Measurements from ENCODE around the gene SOCS3.
"Not testable (repeated sequence)": the region's sequence is repeated elsewhere in the genome, so short reads cannot be mapped to it uniquely, and the experiment has no call there.

The SOCS3 gene

DNA sequence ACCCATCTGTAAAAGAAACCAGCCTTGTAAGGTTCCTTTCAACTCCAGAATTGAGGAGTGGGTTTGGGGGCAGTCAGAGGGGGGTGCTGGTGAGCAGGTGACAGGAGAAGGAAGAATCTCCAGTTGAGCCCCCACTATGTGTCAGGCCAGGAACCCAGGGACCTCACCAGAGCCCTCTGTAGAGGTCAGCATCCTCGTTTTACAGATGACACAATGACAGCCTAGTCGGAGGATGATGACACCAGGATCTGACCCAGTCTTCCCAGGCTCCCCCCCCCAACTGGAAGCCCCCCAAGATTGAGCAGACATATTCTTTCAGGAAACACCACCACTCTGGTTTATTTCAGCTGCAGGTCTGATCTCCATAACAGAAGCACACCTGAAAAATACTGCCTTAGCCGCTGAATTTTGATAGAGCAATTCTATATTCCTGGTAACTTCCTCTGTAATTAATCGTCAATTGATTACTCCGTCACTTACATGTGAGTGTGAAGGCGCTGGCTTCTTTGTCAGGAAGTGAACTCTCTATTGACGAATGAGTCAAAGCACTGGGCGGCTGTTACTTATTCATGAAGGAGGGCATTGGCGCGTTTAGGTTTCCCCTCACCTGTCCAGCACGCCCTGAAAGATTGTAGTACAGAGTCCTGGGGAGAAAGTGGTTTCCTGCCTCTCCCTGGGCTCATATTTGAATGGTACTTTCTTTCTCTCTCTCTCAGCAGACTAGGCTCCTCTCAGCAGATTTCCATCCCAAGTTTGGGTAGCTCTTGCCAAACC is 21.2 kb downstream of the SOCS3 start:
- TF ChIP-seq SPI1 (IDR thresholded peaks at IDR 0.05; ENCODE audit: low read depth, low read length) (0 out of 2 replicates have a peak, but pooled peaks have one; percentile 1), POLR2A (IDR thresholded peaks at IDR 0.05; ENCODE audit: low read depth, low read length) (no peak)
- FAIRE-seq (peak; percentile 65), DNase-seq (ENCODE audit: insufficient read length, low spot score) (no peak)

DNA sequence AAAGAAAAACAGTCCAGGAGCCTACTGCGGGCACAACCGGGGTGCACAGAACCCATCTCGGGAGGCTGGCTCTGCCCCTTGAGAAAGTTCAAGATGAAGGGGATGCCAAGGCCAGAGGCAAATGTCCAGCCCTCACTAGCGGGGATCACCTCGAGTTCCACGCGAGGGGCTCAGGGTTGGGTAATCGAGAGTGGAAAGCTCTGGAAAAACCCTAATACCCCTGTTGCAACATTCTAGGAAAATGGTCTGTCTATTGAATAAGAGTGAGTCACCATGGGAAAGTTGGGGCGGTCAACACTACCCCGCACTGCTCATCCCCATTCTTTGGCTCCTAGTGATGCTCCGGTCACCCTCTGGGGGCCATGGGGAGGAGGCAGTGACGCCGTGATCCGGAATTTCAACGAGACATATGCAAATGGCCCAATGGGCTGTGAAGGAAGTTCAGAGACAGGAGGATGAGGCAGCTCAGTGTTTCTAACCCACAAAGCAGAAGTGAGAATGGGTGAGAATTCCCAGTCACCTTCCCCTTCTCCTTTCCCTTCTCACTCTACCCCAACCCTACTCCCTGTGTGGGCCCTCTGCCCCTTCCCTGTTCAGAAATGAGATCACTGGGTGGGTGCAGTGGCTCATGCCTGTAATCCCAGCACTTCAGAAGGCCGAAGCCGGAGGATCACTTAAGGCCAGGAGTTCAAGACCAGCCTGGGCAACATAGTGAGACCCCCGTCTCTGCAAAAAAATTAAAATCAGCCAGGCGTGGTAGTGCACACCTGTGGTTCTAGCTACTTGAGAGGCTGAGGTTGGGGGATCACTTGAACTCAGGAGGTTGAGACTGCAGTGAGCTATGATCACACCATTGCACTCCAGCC is 22.4 kb downstream of the SOCS3 start:
- DNase-seq (ENCODE audit: insufficient read length, low spot score) (no peak), FAIRE-seq (peak; percentile 95)

DNA sequence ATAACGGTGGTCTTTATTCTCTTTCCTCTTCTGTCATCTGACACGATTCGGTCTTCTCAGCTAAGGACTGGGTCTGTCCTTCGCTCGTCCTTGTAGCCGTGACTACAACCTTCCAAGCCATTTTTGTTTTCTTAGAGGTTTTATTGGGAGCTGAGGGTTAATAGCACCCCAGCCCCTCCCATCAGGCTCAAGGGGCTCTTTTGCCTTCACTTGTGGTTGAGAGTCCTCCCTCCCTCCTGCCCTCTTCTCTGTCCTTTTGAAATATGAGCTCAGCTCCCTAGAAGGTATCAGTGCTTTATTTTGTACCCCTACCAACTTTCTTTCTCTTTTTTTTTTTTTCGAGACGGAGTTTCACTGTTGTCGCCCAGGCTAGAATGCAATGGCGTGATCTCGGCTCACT is 24.7 kb downstream of the SOCS3 start:
- no peak for DNase-seq (ENCODE audit: insufficient read length, low spot score)
- FAIRE-seq, result no peak
- no peak for TF ChIP-seq TAF1 (IDR thresholded peaks at IDR 0.05; ENCODE audit: low read depth, low read length)
- TF ChIP-seq PAX5 (IDR thresholded peaks at IDR 0.05; ENCODE audit: insufficient read depth, low read length, severe bottlenecking), result no peak
- TF ChIP-seq POLR2A (IDR thresholded peaks at IDR 0.05; ENCODE audit: low read depth, low read length), result no peak
- TF ChIP-seq POLR2AphosphoS5 (IDR thresholded peaks at IDR 0.05; ENCODE audit: low read depth, low read length), result no peak
- no peak for TF ChIP-seq SPI1 (IDR thresholded peaks at IDR 0.05; ENCODE audit: low read depth, low read length)
- TF ChIP-seq POU2F2 (IDR thresholded peaks at IDR 0.05; ENCODE audit: low read depth, low read length), result no peak

More for the DNA sequence above, 22.4 kb downstream of the SOCS3 start:
- TF ChIP-seq PAX5 (IDR thresholded peaks at IDR 0.05; ENCODE audit: insufficient read depth, low read length, severe bottlenecking) (peak; percentile 44), SPI1 (IDR thresholded peaks at IDR 0.05; ENCODE audit: low read depth, low read length) (peak; percentile 99), POU2F2 (IDR thresholded peaks at IDR 0.05; ENCODE audit: low read depth, low read length) (peak; percentile 99), POLR2A (IDR thresholded peaks at IDR 0.05; ENCODE audit: low read depth, low read length) (no peak), POLR2AphosphoS5 (IDR thresholded peaks at IDR 0.05; ENCODE audit: low read depth, low read length) (no peak), TAF1 (IDR thresholded peaks at IDR 0.05; ENCODE audit: low read depth, low read length) (no peak)

DNA sequence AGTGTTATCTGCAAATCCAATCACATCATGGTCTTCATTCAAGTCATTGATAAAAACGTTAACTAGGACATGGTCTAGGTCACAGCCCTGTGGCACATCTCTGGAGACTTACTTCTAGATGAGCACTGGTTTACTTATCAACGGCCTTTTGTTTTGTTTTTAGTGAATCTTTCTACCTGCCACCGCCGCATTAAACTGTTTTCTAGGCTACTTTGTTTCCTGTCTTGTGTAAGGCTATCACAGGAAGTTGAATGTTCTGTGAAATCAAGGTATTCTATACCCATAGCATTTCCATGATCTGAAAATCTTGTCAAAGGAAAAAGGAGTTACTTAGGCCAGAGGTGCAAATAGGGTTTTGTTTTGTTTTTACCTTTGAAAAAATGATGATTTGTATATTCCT is 26.9 kb downstream of the SOCS3 start:
- DNase-seq (ENCODE audit: insufficient read length, low spot score) (no peak), FAIRE-seq (no peak)
- TF ChIP-seq SPI1 (IDR thresholded peaks at IDR 0.05; ENCODE audit: low read depth, low read length), result no peak
- TF ChIP-seq PAX5 (IDR thresholded peaks at IDR 0.05; ENCODE audit: insufficient read depth, low read length, severe bottlenecking), result no peak
- TF ChIP-seq POLR2A (IDR thresholded peaks at IDR 0.05; ENCODE audit: low read depth, low read length), result no peak
- no peak for TF ChIP-seq POU2F2 (IDR thresholded peaks at IDR 0.05; ENCODE audit: low read depth, low read length)
- TF ChIP-seq TAF1 (IDR thresholded peaks at IDR 0.05; ENCODE audit: low read depth, low read length), result no peak
- no peak for TF ChIP-seq POLR2AphosphoS5 (IDR thresholded peaks at IDR 0.05; ENCODE audit: low read depth, low read length)

DNA sequence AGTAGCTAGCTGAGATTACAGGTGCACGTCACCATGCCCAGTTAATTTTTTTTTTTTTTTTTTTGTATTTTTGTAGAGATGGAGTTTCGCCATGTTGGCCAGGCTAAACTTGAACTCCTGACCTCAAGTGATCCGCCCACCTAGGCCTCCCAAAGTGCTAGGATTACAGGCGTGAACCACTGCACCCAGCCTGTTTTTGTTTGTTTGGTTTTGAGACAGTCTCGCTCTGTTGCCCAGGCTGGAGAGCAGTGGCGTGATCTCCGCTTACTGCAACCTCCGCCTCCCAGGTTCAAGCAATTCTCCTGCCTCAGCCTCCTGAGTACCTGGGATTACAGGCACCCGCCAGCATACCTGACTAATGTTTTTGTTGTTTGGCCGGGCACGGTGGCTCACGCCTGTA is 28.5 kb downstream of the SOCS3 start:
- DNase-seq (ENCODE audit: insufficient read length, low spot score); FAIRE-seq: not testable (repeated sequence)

GRCh38 chr17:78330570-78331224 is 29.2 kb downstream of the SOCS3 start:
- DNase-seq (ENCODE audit: insufficient read length, low spot score) (no peak), FAIRE-seq (no peak)
- TF ChIP-seq POLR2AphosphoS5 (IDR thresholded peaks at IDR 0.05; ENCODE audit: low read depth, low read length), result no peak
- TF ChIP-seq POU2F2 (IDR thresholded peaks at IDR 0.05; ENCODE audit: low read depth, low read length), result no peak
- no peak for TF ChIP-seq PAX5 (IDR thresholded peaks at IDR 0.05; ENCODE audit: insufficient read depth, low read length, severe bottlenecking)
- no peak for TF ChIP-seq TAF1 (IDR thresholded peaks at IDR 0.05; ENCODE audit: low read depth, low read length)
- TF ChIP-seq POLR2A (IDR thresholded peaks at IDR 0.05; ENCODE audit: low read depth, low read length), result no peak
- no peak for TF ChIP-seq SPI1 (IDR thresholded peaks at IDR 0.05; ENCODE audit: low read depth, low read length)

DNA sequence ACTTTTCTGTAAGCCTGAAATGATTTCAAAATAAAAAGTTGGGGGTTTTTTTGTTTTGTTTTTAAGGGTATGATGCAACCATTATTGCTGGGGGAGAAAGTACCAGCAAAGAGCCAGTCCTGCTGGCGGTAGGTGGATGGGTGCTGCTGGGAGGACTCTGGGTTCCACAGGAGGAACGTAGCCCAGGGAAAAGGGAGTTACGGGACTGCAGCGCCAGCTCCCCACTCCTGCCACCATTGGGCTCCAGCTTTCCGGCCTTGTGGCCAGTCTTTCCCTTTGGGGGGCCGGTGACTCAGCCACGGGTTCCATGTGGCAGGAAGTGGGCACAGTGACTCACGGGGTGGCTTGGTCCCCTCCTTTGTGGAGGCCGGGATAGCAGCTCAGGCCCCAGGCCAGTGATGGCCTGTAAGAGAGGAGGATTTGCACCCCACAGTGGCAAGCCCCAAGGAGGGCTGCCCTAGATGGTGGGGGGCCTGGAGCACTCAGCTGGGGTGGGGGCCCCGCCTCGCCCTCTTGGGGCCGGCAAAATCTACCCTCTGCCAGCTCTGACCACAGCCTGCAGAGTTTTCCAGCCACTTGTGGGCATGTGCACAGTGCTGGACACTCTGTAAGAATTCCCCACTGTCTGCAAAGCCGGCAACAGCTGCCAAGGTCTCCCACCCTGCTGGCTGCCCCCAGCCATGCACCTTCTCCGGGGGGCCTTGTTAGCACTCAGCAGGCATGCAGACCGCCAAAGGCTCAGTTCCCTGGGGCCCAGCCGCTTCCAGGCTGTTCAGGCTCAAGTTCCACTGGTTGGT is 30.4 kb downstream of the SOCS3 start:
- FAIRE-seq, result no peak
- no peak for DNase-seq (ENCODE audit: insufficient read length, low spot score)
- TF ChIP-seq SPI1 (IDR thresholded peaks at IDR 0.05; ENCODE audit: low read depth, low read length) (no peak), POLR2A (IDR thresholded peaks at IDR 0.05; ENCODE audit: low read depth, low read length) (no peak), POLR2AphosphoS5 (IDR thresholded peaks at IDR 0.05; ENCODE audit: low read depth, low read length) (no peak), POU2F2 (IDR thresholded peaks at IDR 0.05; ENCODE audit: low read depth, low read length) (no peak), PAX5 (IDR thresholded peaks at IDR 0.05; ENCODE audit: insufficient read depth, low read length, severe bottlenecking) (no peak)

DNA sequence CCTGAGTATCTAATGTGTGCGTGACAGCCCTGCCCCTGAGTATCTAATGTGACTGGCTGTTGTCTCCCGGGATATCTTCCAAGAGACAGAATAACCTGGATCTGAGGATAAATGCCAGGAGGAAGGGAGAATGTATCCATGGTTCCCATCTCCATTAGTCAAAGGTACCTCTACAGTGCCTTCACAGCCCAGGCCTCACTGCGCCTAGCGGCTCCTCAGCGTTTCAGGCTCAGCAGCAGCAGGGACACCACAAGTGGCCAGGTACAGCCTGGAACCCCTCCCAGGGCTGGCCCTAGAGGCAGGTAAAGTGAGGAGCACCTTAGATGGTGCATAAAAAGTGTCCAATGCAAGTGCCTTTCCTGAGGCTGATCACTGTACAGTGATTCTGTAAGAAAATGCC is 32.0 kb downstream of the SOCS3 start:
- DNase-seq (ENCODE audit: insufficient read length, low spot score), result no peak
- FAIRE-seq, result no peak
- TF ChIP-seq POLR2AphosphoS5 (IDR thresholded peaks at IDR 0.05; ENCODE audit: low read depth, low read length) (no peak), SPI1 (IDR thresholded peaks at IDR 0.05; ENCODE audit: low read depth, low read length) (no peak), TAF1 (IDR thresholded peaks at IDR 0.05; ENCODE audit: low read depth, low read length) (no peak), POU2F2 (IDR thresholded peaks at IDR 0.05; ENCODE audit: low read depth, low read length) (no peak), PAX5 (IDR thresholded peaks at IDR 0.05; ENCODE audit: insufficient read depth, low read length, severe bottlenecking) (no peak), POLR2A (IDR thresholded peaks at IDR 0.05; ENCODE audit: low read depth, low read length) (no peak)

Data from GM12891 (cell line).